GM08714 (cell line): ENCODE data around the gene ARVCF.

Source experiments
- H3K4me3 ChIP-seq: fragments of 200-500 bp; sonication (Bioruptor generic); 2 replicates; pipeline ENCODE4 v1.5.1; 2014; ENCODE audit warnings: mild to moderate bottlenecking, low read length, inconsistent platforms
- ZNF274 ChIP-seq: IDR thresholded peaks from 2 replicates; pipeline ENCODE4 v1.6.1; 2012; ENCODE audit warnings: mild to moderate bottlenecking, low read depth, low read length

Gene ARVCF

GRCh38 chr22:19995611-19996339 lies 20.8 kb downstream of the ARVCF start:
- no peak for TF ChIP-seq ZNF274
- H3K4me3 ChIP-seq = no peak overlapping the region

- H3K4me3 ChIP-seq = no peak overlapping the region
- no peak for TF ChIP-seq ZNF274
Measured at GRCh38 chr22:19994851-19995610, 21.6 kb downstream of the ARVCF start.

- H3K4me3 ChIP-seq = no peak overlapping the region
- TF ChIP-seq ZNF274 = no peak
Measured at GRCh38 chr22:19993926-19994325, 22.7 kb downstream of the ARVCF start.

GRCh38 chr22:19992921-19993355 lies 23.7 kb downstream of the ARVCF start:
- H3K4me3 ChIP-seq = no peak overlapping the region
- TF ChIP-seq ZNF274 = no peak

GRCh38 chr22:19992481-19992911 lies 24.1 kb downstream of the ARVCF start:
- TF ChIP-seq ZNF274 = no peak
- no peak overlapping the region for H3K4me3 ChIP-seq

- no peak for TF ChIP-seq ZNF274
- H3K4me3 ChIP-seq = no peak overlapping the region
Measured at GRCh38 chr22:19991645-19992451, 24.8 kb downstream of the ARVCF start.

- no peak overlapping the region for H3K4me3 ChIP-seq
- no peak for TF ChIP-seq ZNF274
Measured at GRCh38 chr22:19991395-19991644, 25.3 kb downstream of the ARVCF start.

- no peak overlapping the region for H3K4me3 ChIP-seq
- no peak for TF ChIP-seq ZNF274
Measured at GRCh38 chr22:19990609-19991394, 25.8 kb downstream of the ARVCF start.

GRCh38 chr22:19990188-19990587 lies 26.4 kb downstream of the ARVCF start:
- no peak for TF ChIP-seq ZNF274
- no peak overlapping the region for H3K4me3 ChIP-seq

GRCh38 chr22:19989725-19990067 lies 26.9 kb downstream of the ARVCF start:
- no peak for TF ChIP-seq ZNF274
- H3K4me3 ChIP-seq = no peak overlapping the region

- no peak for TF ChIP-seq ZNF274
- H3K4me3 ChIP-seq = no peak overlapping the region
Measured at GRCh38 chr22:19988965-19989724, 27.5 kb downstream of the ARVCF start.

- no peak overlapping the region for H3K4me3 ChIP-seq
- no peak for TF ChIP-seq ZNF274
Measured at GRCh38 chr22:19988331-19988808, 28.3 kb downstream of the ARVCF start.
